Fibroblast of lung (primary cell): Measurements from ENCODE around the gene IL20. TPM values are rescaled to one million over a fixed set of nuclear protein-coding genes. Genes with fewer than 3 reads are reported as not detected.

Source experiments
- DNase-seq, 2 donors: peaks; one replicate each; pipeline versions ENCODE4 v3.0.0 to v3.0.0-alpha.2; 2010; ENCODE audit warnings: low read depth in 2 of 2
- H2AFZ ChIP-seq: 2 replicates; pipeline ENCODE4 v1.5.1; 2012; ENCODE audit warnings: low read length, control low read depth, inconsistent platforms
- H3K27ac ChIP-seq: 2 replicates; pipeline ENCODE4 v1.5.1; 2011; ENCODE audit warnings: low read length, control low read depth; ENCODE audit not compliant: insufficient read depth
- H3K27me3 ChIP-seq: 2 replicates; pipeline ENCODE4 v1.5.1; 2011; ENCODE audit warnings: mild to moderate bottlenecking, low read length; ENCODE audit not compliant: control insufficient read depth, insufficient read depth
- H3K36me3 ChIP-seq: 2 replicates; pipeline ENCODE4 v1.5.1; 2011; ENCODE audit warnings: low read length; ENCODE audit not compliant: control insufficient read depth, insufficient read depth
- H3K4me1 ChIP-seq: 2 replicates; pipeline ENCODE4 v1.5.1; 2011; ENCODE audit warnings: low read length; ENCODE audit not compliant: control insufficient read depth, insufficient read depth; ENCODE audit errors: extremely low read depth
- H3K4me2 ChIP-seq: 2 replicates; pipeline ENCODE4 v1.5.1; 2011; ENCODE audit warnings: low read length, control low read depth; ENCODE audit not compliant: insufficient read depth; ENCODE audit errors: extremely low read depth
- H3K4me3 ChIP-seq, 4 experiments: fragments of 200-600 bp in 1 of 4; sonication (generic) in 1 of 4; replicated peaks in 1 of 4; 2 replicates each; pipeline ENCODE4 v1.5.1; 2011 to 2016; ENCODE audit warnings: low read length in 4 of 4, low read depth in 3 of 4, mild to moderate bottlenecking in 3 of 4, control low read depth in 2 of 4, inconsistent platforms in 1 of 4, mixed read lengths in 1 of 4; ENCODE audit not compliant: insufficient read depth in 1 of 4; ENCODE audit errors: control extremely low read depth in 1 of 4
- H3K79me2 ChIP-seq: 2 replicates; pipeline ENCODE4 v1.5.1; 2012; ENCODE audit warnings: mild to moderate bottlenecking, low read length, inconsistent platforms; ENCODE audit not compliant: control insufficient read depth, insufficient read depth
- H3K9ac ChIP-seq: 2 replicates; pipeline ENCODE4 v1.5.1; 2011; ENCODE audit warnings: mild to moderate bottlenecking, low read length, control low read depth; ENCODE audit not compliant: insufficient read depth
- H3K9me3 ChIP-seq: 2 replicates; pipeline ENCODE4 v1.5.1; 2012; ENCODE audit warnings: low read depth, low read length; ENCODE audit not compliant: control insufficient read depth, insufficient read depth
- H4K20me1 ChIP-seq: 2 replicates; pipeline ENCODE4 v1.5.1; 2011; ENCODE audit warnings: low read length; ENCODE audit not compliant: control insufficient read depth, insufficient read depth; ENCODE audit errors: extremely low read depth
- CTCF ChIP-seq, 2 donors: IDR thresholded peaks in 1 of 2; conservative IDR thresholded peaks in 1 of 2; 1 replicate in 1 of 2; 2 replicates in 1 of 2; pipeline ENCODE4 v1.5.1; 2011 to 2012; ENCODE audit warnings: low read length in 2 of 2, control low read depth in 1 of 2, inconsistent platforms in 1 of 2, low read depth in 1 of 2, mild to moderate bottlenecking in 1 of 2
- EZH2 ChIP-seq: IDR thresholded peaks from 2 replicates; pipeline ENCODE4 v1.5.1; 2012; ENCODE audit warnings: low read length, control low read depth, mild to moderate bottlenecking; ENCODE audit errors: missing control alignments
- polyA plus RNA-seq, 2 donors: library from polyadenylated mRNA; depleted of rRNA in 1 of 2; stranded (reverse) in 1 of 2; unstranded in 1 of 2; fragments of >200 nt; gene quantifications; 2 replicates each; pipeline ENCODE4 v1.2.1, GENCODE V29; 2011 to 2012; ENCODE audit warnings: missing spikeins in 1 of 2
- total RNA-seq: library from RNA; depleted of rRNA; stranded (reverse); fragments of >200 nt; gene quantifications from 2 replicates; pipeline ENCODE4 v1.2.1, GENCODE V29; 2014

Gene IL20
- total and polyA plus RNA-seq, 2 donors (not counting 1 experiment from before 2014, with no cell fraction given), result not detected

GRCh38 chr1:206902702-206903101 lies 37.3 kb downstream of the IL20 start:
- TF ChIP-seq CTCF (conservative IDR thresholded peaks at IDR 0.05 in 1 of 2, IDR thresholded peaks at IDR 0.05 in 1 of 2; ENCODE audit: low read depth in 1 of 2, low read length in 2 of 2) (no peak), EZH2 (no peak)
- H3K79me2 ChIP-seq, result no peaks in the 10 kb centered on the region
- no peak overlapping the region for H3K4me2 ChIP-seq
- H4K20me1 ChIP-seq, result no peaks in the 10 kb centered on the region
- peaks cover 12% of the 10 kb centered on the region for H3K4me1 ChIP-seq
- no peak overlapping the region for H2AFZ ChIP-seq
- H3K36me3 ChIP-seq, result no peaks in the 10 kb centered on the region
- H3K9me3 ChIP-seq, result no peaks in the 10 kb centered on the region
- no peak overlapping the region for H3K4me3 ChIP-seq
- H3K27me3 ChIP-seq, result no peaks in the 10 kb centered on the region
- H3K9ac ChIP-seq, result no peak overlapping the region
- no peak for DNase-seq
- H3K27ac ChIP-seq, result no peak overlapping the region

- peaks cover 6% of the 10 kb centered on the region for H3K4me1 ChIP-seq
- H3K36me3 ChIP-seq, result no peaks in the 10 kb centered on the region
- no peak overlapping the region for H3K9ac ChIP-seq
- H3K4me2 ChIP-seq, result no peak overlapping the region
- H3K27ac ChIP-seq, result no peak overlapping the region
- TF ChIP-seq CTCF (conservative IDR thresholded peaks at IDR 0.05 in 1 of 2, IDR thresholded peaks at IDR 0.05 in 1 of 2; ENCODE audit: low read depth in 1 of 2, low read length in 2 of 2) (no peak), EZH2 (no peak)
- H3K79me2 ChIP-seq, result no peaks in the 10 kb centered on the region
- no peak overlapping the region for H3K4me3 ChIP-seq
- H2AFZ ChIP-seq, result no peak overlapping the region
- no peak for DNase-seq
- no peaks in the 10 kb centered on the region for H4K20me1 ChIP-seq
- H3K27me3 ChIP-seq, result no peaks in the 10 kb centered on the region
- no peaks in the 10 kb centered on the region for H3K9me3 ChIP-seq
Observed at GRCh38 chr1:206903687-206904086, 38.3 kb downstream of the IL20 start.

GRCh38 chr1:206904423-206905142 lies 39.2 kb downstream of the IL20 start:
- Histone ChIP-seq H3K4me1 (peaks cover 2% of the 10 kb centered on the region), H2AFZ (no peak overlapping the region), H3K36me3 (no peaks in the 10 kb centered on the region), H3K79me2 (no peaks in the 10 kb centered on the region), H3K9me3 (no peaks in the 10 kb centered on the region), H3K4me2 (no peak overlapping the region), H3K9ac (no peak overlapping the region), H4K20me1 (no peaks in the 10 kb centered on the region), H3K4me3 (no peak overlapping the region), H3K27ac (peak overlapping the region; percentile 76), H3K27me3 (no peaks in the 10 kb centered on the region)
- no peak for DNase-seq
- TF ChIP-seq CTCF (conservative IDR thresholded peaks at IDR 0.05 in 1 of 2, IDR thresholded peaks at IDR 0.05 in 1 of 2; ENCODE audit: low read depth in 1 of 2, low read length in 2 of 2) (no peak), EZH2 (no peak)
